K562 (cell line): ENCODE results near the gene SCUBE2. TPM values are rescaled to one million over a fixed set of nuclear protein-coding genes. Genes with fewer than 3 reads are reported as not detected.
A peak's percentile ranks its signal among the peaks of the same experiment; 100 is the strongest.

Source experiments
- ATAC-seq: fragments of 200-7000 bp; cut with Tn5 transposase; 3 replicates; pipeline ENCODE4 v1.9.1; 2020; ENCODE audit warnings: moderate library complexity
- BruUV-seq: library from RNA; stranded (reverse); fragments of 400-500 nt; replicated peaks from 2 replicates; lab custom pipeline; 2021; lab: Mats Ljungman, UMichigan
- CTCF ChIA-PET: fragments of 300-600 bp; formaldehyde crosslinking; extraction: SDS; loops from one replicate; lab custom pipeline; 2021; ENCODE audit warnings: low intra/inter-chr PET ratio; lab: Yijun Ruan, JAX
- POLR2A ChIA-PET: fragments of 300-600, 350-650 bp; sonication (Branson Sonifier 250); formaldehyde crosslinking; extraction: SDS; loops from one replicate; lab custom pipeline; 2021; ENCODE audit warnings: antibody characterized with exemption, inconsistent platforms; lab: Yijun Ruan, JAX
- DNase-seq, 4 experiments: peaks; one replicate each; pipeline versions ENCODE4 v3.0.0 to v3.0.0-alpha.2; 2011 to 2018; ENCODE audit warnings: low spot score in 3 of 4, mixed read lengths in 3 of 4; ENCODE audit errors: extremely low read depth in 1 of 4
- FAIRE-seq: peaks from 2 replicates; lab custom pipeline; 2011; peaks lifted over from hg19 to GRCh38; lab: Jason Lieb, UNC
- H2AFZ ChIP-seq: 2 replicates; pipeline ENCODE4 v1.6.0; 2011; ENCODE audit warnings: low read depth, low read length, control low read depth, inconsistent platforms
- H3K27ac ChIP-seq: fragments of 200-600 bp; 3 replicates; pipeline ENCODE4 v1.8.0; 2011; ENCODE audit warnings: low read depth, mild to moderate bottlenecking, control low read depth, inconsistent platforms, low read length, moderate library complexity, mixed read lengths; ENCODE audit errors: extremely low read depth
- H3K27me3 ChIP-seq, 2 experiments: fragments of 300-600 bp in 1 of 2; 2 replicates in 1 of 2; 3 replicates in 1 of 2; pipeline versions ENCODE4 v1.6.0 to v1.8.0; 2011; ENCODE audit warnings: inconsistent platforms in 2 of 2, low read length in 2 of 2, mild to moderate bottlenecking in 1 of 2, mixed read lengths in 1 of 2, moderate library complexity in 1 of 2; ENCODE audit not compliant: control insufficient read depth in 2 of 2, insufficient read depth in 2 of 2
- H3K36me3 ChIP-seq: fragments of 300-600 bp; 3 replicates; pipeline ENCODE4 v1.8.0; 2011; ENCODE audit warnings: mild to moderate bottlenecking, low read length, inconsistent platforms; ENCODE audit not compliant: control insufficient read depth, insufficient read depth
- H3K4me1 ChIP-seq, 2 experiments: fragments of 200-600 bp in 1 of 2; replicated peaks in 1 of 2; 2 replicates in 1 of 2; 3 replicates in 1 of 2; pipeline versions ENCODE4 v1.5.1 to v1.8.0; 2011; ENCODE audit warnings: inconsistent platforms in 2 of 2, low read length in 2 of 2, mild to moderate bottlenecking in 1 of 2, mixed read lengths in 1 of 2, moderate library complexity in 1 of 2; ENCODE audit not compliant: control insufficient read depth in 2 of 2, insufficient read depth in 2 of 2
- H3K4me2 ChIP-seq: 2 replicates; pipeline ENCODE4 v1.6.1; 2011; ENCODE audit warnings: low read length, control low read depth, inconsistent platforms, mixed read lengths; ENCODE audit not compliant: insufficient read depth
- H3K4me3 ChIP-seq: fragments of 200-600 bp; sonication (generic), shearing (Covaris generic); 2 replicates; pipeline ENCODE4 v1.5.1; 2016; ENCODE audit warnings: control low read depth, inconsistent platforms
- H3K79me2 ChIP-seq: fragments of 200-600 bp; 3 replicates; pipeline ENCODE4 v1.8.0; 2011; ENCODE audit warnings: low read length, inconsistent platforms; ENCODE audit not compliant: control insufficient read depth, insufficient read depth
- H3K9ac ChIP-seq, 2 experiments: 2 replicates each; pipeline versions ENCODE4 v1.6.0 to v1.6.1; 2011; ENCODE audit warnings: low read depth in 2 of 2, low read length in 2 of 2, control low read depth in 1 of 2, inconsistent platforms in 1 of 2, mild to moderate bottlenecking in 1 of 2, mixed read lengths in 1 of 2; ENCODE audit not compliant: insufficient read depth in 1 of 2
- H3K9me1 ChIP-seq: one replicate; pipeline ENCODE4 v1.6.0; 2011; ENCODE audit warnings: inconsistent platforms, mild to moderate bottlenecking, low read length, moderate library complexity; ENCODE audit not compliant: control insufficient read depth, insufficient read depth
- H3K9me3 ChIP-seq: replicated peaks from 2 replicates; pipeline ENCODE4 v1.5.1; 2011; ENCODE audit warnings: low read depth, low read length, inconsistent platforms; ENCODE audit not compliant: control insufficient read depth, insufficient read depth
- H4K20me1 ChIP-seq: replicated peaks from 2 replicates; pipeline ENCODE4 v1.6.1; 2011; ENCODE audit warnings: low read length, inconsistent platforms, mixed read lengths; ENCODE audit not compliant: control insufficient read depth, insufficient read depth
- DEAF1 ChIP-seq: fragments of 450-650 bp; formaldehyde crosslinking; IDR thresholded peaks from 2 replicates; pipeline ENCODE4 v1.4.0; 2020; ENCODE audit warnings: mild to moderate bottlenecking, moderate library complexity
- EWSR1 ChIP-seq: fragments of 450-650 bp; IDR thresholded peaks from 2 replicates; pipeline ENCODE4 v1.6.1; 2018; ENCODE audit warnings: borderline replicate concordance, mild to moderate bottlenecking, low read depth, moderate library complexity; ENCODE audit not compliant: partially characterized antibody
- FIP1L1 ChIP-seq: fragments of 200-400 bp; formaldehyde crosslinking; IDR thresholded peaks from 2 replicates; pipeline ENCODE4 v1.6.1; 2018; ENCODE audit warnings: mild to moderate bottlenecking, low read depth, low read length; ENCODE audit not compliant: poor library complexity, severe bottlenecking
- FOSL1 ChIP-seq: fragments of 200-800 bp; sonication (Bioruptor generic); conservative IDR thresholded peaks from 2 replicates; pipeline ENCODE4 v1.6.1; 2016; ENCODE audit warnings: missing genetic modification characterization, missing compliant biosample characterization
- FOXJ3 ChIP-seq: sonication (generic); formaldehyde crosslinking; IDR thresholded peaks from 2 replicates; pipeline ENCODE4 v1.4.0; 2020; ENCODE audit warnings: mild to moderate bottlenecking, missing genetic modification reagents
- HMGN3 ChIP-seq: IDR thresholded peaks from 2 replicates; pipeline ENCODE4 v1.6.1; 2011; ENCODE audit warnings: borderline replicate concordance, low read depth, mild to moderate bottlenecking, mixed read lengths, low read length; ENCODE audit not compliant: insufficient read length; ENCODE audit errors: extremely low read depth
- HNRNPL ChIP-seq: fragments of 200-400 bp; formaldehyde crosslinking; IDR thresholded peaks from 2 replicates; pipeline ENCODE4 v1.6.1; 2017; ENCODE audit warnings: low read depth, mild to moderate bottlenecking, low read length
- KDM5B ChIP-seq: fragments of 200-600 bp; sonication (generic); IDR thresholded peaks from 2 replicates; pipeline ENCODE4 v1.6.1; 2012; ENCODE audit warnings: low read depth, mild to moderate bottlenecking, moderate library complexity, low read length, control low read depth, inconsistent platforms; ENCODE audit not compliant: insufficient replicate concordance
- MYNN ChIP-seq, 2 experiments: sonication (generic); formaldehyde crosslinking in 1 of 2; IDR thresholded peaks; 2 replicates each; pipeline versions ENCODE4 v1.5.0 to v1.6.1; 2016 to 2020; ENCODE audit warnings: antibody characterized with exemption in 1 of 2, missing genetic modification reagents in 1 of 2
- PRMT5 ChIP-seq: sonication (generic); formaldehyde crosslinking; IDR thresholded peaks from 2 replicates; pipeline ENCODE4 v1.5.0; 2020; ENCODE audit warnings: missing genetic modification reagents
- RBM15 ChIP-seq: fragments of 200-400 bp; formaldehyde crosslinking; IDR thresholded peaks from 2 replicates; pipeline ENCODE4 v1.6.1; 2018; ENCODE audit warnings: mild to moderate bottlenecking, low read length, moderate library complexity; ENCODE audit not compliant: insufficient read depth
- ZBTB12 ChIP-seq: fragments of 250-450 bp; sonication (Bioruptor Pico); IDR thresholded peaks from 2 replicates; pipeline ENCODE4 v1.4.0; 2020
- ZNF655 ChIP-seq: fragments of 250-450 bp; sonication (Bioruptor Pico); IDR thresholded peaks from 2 replicates; pipeline ENCODE4 v1.5.0; 2021
- ZNF764 ChIP-seq: fragments of 250-450 bp; sonication (Bioruptor Pico); IDR thresholded peaks from 2 replicates; pipeline ENCODE4 v1.4.0; 2020; ENCODE audit warnings: low read depth, mild to moderate bottlenecking, moderate library complexity
- WGBS: fragments of 100-300 bp; shearing (Covaris generic); methylation state at CpG from one replicate; pipeline ENCODE4 v1.1.6; 2016; ENCODE audit warnings: low coverage, mixed read lengths; ENCODE audit not compliant: insufficient coverage; ENCODE audit errors: missing lambda C conversion rate; 5-methylcytosine and 5-hydroxymethylcytosine counted together
- in situ Hi-C: fragments of 300-500 bp; cut with MboI; formaldehyde crosslinking; loops from 4 replicates; pipeline ENCODE4 v1.15.0; 2018; ENCODE audit warnings: inconsistent platforms, mixed read lengths
- intact Hi-C: fragments of 100-400 bp; cut with micrococcal nuclease; formaldehyde crosslinking; loops from 2 replicates; pipeline ENCODE4 v1.14.2; 2022
- polyA plus RNA-seq, 8 experiments: library from polyadenylated mRNA; depleted of rRNA in 4 of 8; stranded (reverse) in 5 of 8; unstranded in 3 of 8; fragments of >200 nt; fragmentation: Nextera tagmentation in 2 of 8; fragmentation: Illumina TruSeq in 1 of 8; extraction: Ambion mirVana in 2 of 8; extraction: Trizol in 1 of 8; gene quantifications; 2 replicates each; pipeline versions ENCODE4 v1.2.1 to v1.2.3, GENCODE V29; 2011 to 2014; ENCODE audit warnings: inconsistent platforms in 1 of 8, missing spikeins in 1 of 8
- total RNA-seq, 7 experiments: library from RNA; depleted of rRNA in 6 of 7; stranded (reverse); fragments of >200 nt in 6 of 7; fragmentation: Illumina TruSeq in 2 of 7; extraction: Trizol in 2 of 7; gene quantifications; 2 replicates each; pipeline versions ENCODE4 v1.2.1 to v1.2.3, GENCODE V29; 2011 to 2021; ENCODE audit warnings: low replicate concordance in 1 of 7

The SCUBE2 gene
- total and polyA plus RNA-seq, 9 of the 15 experiments (the other 6 are each of a cell fraction or from before 2014, with no cell fraction given) = 0.06 to 0.40 (median 0.07) TPM; not detected in 6

- TF ChIP-seq DEAF1 (CRISPR knock-in tag) = no peak
- no peak for TF ChIP-seq HNRNPL
Observed at GRCh38 chr11:9138612-9139579, 47.5 kb upstream of the SCUBE2 start (continued).

- peak; percentile 38 for ATAC-seq
- BruUV-seq = no TSS peak
- Histone ChIP-seq H3K9me3 (no peaks in the 10 kb centered on the region), H3K9me1 (no peaks in the 10 kb centered on the region), H3K27ac (no peak overlapping the region), H2AFZ (no peak overlapping the region), H4K20me1 (no peaks in the 10 kb centered on the region), H3K36me3 (peaks cover 53% of the 10 kb centered on the region), H3K27me3 (no peaks in the 10 kb centered on the region), H3K4me2 (no peak overlapping the region), H3K79me2 (no peaks in the 10 kb centered on the region), H3K4me1 (no peaks in the 10 kb centered on the region), H3K4me3 (no peak overlapping the region), H3K9ac (no peak overlapping the region)
- ChIA-PET POLR2A (interaction anchor here (0.6 to 1.3 kb wide), 9 partner anchors 9 to 323 kb away, joined by 3 to 5 read pairs (median 3); partner anchors contain the start of gene ZNF143), CTCF (interaction anchor here (0.8 to 2.5 kb wide), 2 partner anchors 62 to 123 kb away, joined by 3 to 10 read pairs; no protein-coding TSS in a partner anchor)
- in situ Hi-C loops (loop anchor here (10.0 kb wide), 1 partner anchor 123 kb away; no protein-coding TSS in a partner anchor), intact Hi-C loops (loop anchor here (5.0 kb wide), 1 partner anchor 226 kb away; the partner anchor contains the start of gene AKIP1)
- no peak for FAIRE-seq
- DNase-seq = no peak
- 61% methylated on average over 3 of the region's 3 CpGs for WGBS
- TF ChIP-seq EWSR1 (no peak), ZBTB12 (no peak), FIP1L1 (no peak), FOSL1 (tag) (no peak), FOXJ3 (CRISPR knock-in tag) (no peak), ZNF764 (no peak), HMGN3 (no peak), RBM15 (no peak), PRMT5 (CRISPR knock-in tag) (no peak), MYNN (IDR thresholded peaks at IDR 0.05) (no peak), MYNN (CRISPR knock-in tag; IDR thresholded peaks at IDR 0.05) (no peak), KDM5B (no peak), ZNF655 (CRISPR knock-in tag) (no peak)
Observed at GRCh38 chr11:9138133-9138453, 46.7 kb upstream of the SCUBE2 start.
